Activated CD4-positive, CD25-positive, alpha-beta regulatory T cell treated with anti-CD3 and anti-CD28 coated beads, Interleukin-2, amount 50 U/mL, for 16 hours (primary cell): ENCODE measurements around the gene EPAS1.
"Not testable (repeated sequence)": the region's sequence is repeated elsewhere in the genome, so short reads cannot be mapped to it uniquely, and the experiment has no call there.

Experiments
- DNase-seq: peaks from one replicate; pipeline ENCODE4 v3.0.0-alpha.2; 2020; ENCODE audit warnings: low read depth, low spot score

Gene EPAS1

DNA sequence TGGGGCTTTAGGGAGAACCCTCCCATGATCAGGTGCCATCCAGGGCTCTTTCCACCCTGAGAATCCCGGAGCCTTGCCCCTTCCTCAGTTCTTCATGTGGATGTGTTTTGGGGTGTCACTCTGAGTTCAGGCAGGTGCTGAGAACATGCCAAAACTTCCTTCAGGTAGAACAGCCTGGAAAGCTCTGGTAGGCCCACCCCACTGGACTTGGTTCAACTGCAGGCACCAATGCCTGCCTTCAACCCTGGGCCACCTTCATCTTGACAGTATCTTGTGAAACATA lies 85.8 kb downstream of the EPAS1 start:
- DNase-seq = no peak

DNA sequence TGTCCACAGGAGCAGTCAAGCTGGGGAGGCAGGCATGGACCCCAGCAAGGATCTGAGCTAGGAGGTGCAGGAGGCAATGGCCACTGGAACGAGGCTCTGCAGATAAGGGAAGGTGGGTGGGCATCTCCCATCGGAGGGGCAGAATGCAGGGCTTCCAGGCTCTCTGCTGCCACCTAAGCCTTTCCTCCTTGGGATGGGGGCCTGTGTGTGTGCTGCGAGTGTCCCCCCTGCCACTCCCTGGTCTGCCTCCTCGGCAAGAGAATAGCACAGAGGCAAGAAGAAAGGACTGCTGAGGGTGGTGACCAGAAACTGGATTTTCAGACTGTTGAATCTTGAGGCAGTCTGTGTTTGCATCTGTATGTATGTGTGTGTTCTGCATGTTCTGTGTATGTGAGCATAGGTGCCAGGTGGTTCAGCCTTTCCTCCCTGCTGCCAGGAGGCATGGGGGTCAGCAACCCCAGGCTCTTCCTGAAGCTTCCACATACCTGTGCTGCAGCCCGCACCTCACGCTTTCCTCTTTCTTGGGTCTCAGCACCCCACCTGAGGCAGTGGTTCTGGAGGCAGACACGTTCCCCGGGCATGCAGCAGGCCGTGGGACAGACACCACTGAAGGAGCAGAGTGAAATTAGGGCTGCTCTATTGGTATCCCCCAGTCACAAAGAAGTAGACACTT lies 86.7 kb downstream of the EPAS1 start:
- DNase-seq = no peak

DNA sequence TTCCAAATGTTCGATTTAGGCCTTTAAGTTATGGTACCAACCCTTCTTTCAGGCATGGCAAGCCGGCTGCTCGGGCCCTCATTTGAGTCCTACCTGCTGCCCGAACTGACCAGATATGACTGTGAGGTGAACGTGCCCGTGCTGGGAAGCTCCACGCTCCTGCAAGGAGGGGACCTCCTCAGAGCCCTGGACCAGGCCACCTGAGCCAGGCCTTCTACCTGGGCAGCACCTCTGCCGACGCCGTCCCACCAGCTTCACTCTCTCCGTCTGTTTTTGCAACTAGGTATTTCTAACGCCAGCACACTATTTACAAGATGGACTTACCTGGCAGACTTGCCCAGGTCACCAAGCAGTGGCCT lies 87.2 kb downstream of the EPAS1 start:
- no peak for DNase-seq

DNA sequence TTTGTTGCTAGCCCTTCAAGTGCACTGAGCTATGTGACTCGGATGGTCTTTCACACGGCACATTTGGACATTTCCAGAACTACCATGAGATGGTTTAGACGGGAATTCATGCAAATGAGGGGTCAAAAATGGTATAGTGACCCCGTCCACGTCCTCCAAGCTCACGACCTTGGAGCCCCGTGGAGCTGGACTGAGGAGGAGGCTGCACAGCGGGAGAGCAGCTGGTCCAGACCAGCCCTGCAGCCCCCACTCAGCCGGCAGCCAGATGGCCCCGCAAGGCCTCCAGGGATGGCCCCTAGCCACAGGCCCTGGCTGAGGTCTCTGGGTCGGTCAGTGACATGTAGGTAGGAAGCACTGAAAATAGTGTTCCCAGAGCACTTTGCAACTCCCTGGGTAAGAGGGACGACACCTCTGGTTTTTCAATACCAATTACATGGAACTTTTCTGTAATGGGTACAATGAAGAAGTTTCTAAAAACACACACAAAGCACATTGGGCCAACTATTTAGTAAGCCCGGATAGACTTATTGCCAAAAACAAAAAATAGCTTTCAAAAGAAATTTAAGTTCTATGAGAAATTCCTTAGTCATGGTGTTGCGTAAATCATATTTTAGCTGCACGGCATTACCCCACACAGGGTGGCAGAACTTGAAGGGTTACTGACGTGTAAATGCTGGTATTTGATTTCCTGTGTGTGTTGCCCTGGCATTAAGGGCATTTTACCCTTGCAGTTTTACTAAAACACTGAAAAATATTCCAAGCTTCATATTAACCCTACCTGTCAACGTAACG lies 88.8 kb downstream of the EPAS1 start:
- DNase-seq = no peak

DNA sequence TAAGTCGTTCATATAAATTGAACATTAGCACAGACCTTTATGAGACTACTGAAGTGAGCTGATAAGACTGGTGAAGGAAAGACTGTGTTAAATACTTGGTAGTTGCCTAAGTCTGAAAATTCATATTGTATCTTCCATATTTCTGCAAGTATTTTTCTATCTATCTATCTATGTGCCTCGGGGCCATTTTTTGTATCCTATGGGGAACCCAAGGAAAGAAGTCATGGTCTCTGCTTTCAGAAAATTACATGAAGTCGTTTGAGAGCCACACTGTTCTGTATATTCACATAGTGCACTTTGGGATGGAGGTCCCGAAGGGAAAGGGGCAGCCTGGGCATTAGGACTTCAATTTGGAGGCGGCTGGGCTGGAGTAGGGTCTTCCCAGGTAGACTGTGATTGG lies 89.6 kb downstream of the EPAS1 start:
- DNase-seq = no peak

DNA sequence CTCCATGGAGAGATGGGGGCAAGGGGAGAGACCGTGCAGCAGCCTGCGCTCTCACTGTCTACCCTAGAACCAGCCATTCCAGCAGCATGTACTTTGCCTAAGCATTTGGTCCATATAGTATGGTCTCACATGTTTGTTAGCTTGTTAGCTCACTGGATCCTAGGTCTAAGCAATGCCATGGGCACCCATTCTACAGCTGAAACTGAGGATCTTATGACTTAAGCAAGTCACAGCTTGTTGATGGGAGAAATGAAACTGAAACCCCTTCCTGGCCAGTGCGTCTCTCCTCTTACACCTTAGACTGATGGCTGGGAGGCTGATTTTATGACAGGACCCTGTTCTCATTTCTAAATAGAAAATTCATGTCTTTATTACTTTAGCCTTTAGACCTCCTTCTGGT lies 90.1 kb downstream of the EPAS1 start:
- DNase-seq = no peak

DNA sequence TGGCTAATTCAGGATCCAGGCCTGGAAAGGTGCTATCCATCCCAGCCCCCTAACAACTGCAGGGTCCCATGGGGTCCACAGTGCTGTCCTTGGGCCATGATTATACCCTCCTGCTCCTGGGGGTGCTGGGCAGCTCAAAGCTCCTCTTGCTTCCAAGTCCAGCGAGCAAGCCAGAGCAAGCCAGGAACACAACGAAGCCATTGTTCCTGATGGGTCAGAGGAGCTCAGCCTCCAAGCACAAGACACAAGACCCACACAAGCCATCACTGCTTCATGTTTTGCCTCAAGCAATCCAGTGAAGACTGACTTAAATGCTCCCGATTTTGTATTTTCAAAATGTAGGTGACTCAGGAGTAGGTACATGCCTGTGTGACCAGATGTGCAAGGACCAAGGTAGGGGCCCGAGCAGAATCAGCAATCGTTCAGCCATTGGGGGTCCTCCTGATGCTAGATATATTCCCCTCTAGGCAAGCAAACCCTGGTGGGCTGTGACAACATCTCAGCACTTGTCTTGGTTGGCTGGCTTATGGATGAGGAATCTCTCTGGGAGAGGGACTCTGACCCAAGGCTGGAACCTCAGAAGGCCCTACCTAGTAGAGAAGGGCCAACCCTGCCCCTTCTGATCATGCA lies 90.8 kb downstream of the EPAS1 start:
- DNase-seq = no peak

DNA sequence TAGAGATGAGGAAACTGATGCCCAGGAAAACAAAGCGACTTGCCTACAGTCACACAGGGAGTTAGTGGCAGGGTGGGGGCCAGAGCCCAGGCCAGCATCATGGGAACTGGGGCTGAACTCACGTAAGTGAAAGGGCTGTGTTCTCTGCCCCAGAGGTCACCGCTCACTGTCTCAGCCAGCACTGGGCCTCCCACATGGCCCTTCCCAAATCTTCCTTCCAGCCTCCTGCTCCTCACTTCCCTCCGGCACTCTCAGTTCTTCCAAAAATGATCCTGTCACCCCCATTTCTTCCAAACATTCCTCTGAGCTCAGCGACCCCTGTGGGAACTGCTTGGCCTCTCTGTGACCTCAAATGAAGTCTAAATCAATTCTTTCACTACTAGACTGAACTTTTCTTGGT lies 91.7 kb downstream of the EPAS1 start:
- no peak for DNase-seq

DNA sequence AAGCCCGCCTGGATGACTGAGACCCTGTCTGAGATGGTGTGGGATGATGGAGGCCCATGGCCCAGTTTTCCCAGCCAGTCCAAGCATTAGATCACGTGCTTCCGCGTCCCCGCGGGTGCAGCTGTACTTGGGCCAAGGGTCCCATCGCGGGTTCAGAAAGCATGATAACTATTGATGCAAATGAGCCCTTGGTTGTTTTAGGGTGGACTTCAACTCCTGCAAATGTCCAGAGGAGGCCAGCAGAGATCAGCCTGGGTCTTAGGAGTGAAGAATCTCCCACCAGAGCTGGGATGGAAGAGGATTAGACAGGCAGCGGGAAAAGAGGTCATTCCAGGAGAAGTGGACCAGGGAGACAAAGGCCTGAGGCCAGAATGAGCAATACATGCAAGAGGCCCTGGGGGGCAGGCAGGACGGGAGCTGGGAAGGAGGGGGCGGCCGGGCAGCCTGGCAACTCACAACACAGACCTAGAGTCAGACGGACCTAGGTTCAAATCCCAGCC lies 92.3 kb downstream of the EPAS1 start:
- no peak for DNase-seq

DNA sequence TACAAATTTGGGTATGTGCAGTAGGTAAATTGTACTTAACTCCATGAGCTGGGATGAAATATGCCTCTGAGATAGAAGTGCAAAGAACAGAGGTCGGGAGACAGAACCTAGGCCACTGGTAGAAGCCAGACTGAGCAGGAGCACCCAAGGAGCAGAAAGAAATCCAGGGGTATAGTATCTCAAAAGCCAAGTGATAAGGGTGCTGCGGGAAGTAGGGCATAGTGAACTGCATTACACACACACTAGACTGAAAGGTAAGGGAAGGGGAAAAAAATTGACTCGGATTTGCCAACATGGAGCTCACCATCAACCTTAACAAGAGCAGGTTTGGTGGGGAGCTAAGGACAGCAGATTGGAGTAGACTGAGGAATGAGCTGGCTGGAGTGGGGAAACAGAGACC lies 92.8 kb downstream of the EPAS1 start:
- no peak for DNase-seq

DNA sequence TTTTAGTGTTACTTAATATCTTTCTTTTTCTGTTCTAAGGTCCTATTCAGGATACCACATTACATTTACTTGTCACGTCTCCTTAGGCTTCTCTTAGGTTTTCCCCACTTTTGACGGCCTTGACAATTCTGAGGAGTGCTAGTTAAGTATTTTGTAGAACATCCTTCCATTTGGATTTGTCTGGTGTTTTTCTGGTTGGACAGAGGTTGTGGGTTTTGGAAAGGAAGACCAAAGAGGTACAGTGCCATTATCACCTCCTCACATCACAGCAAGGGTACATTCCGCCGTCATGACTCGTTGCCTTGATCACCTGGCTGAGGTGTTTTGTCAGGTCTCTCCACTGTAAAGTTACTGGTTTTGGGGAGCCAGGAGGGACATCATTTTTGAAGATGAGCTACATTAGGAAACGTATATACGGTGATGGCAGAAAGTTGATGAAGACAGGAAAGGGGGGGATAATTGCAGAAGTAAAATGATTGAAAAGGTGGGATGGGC lies 93.7 kb downstream of the EPAS1 start:
- no peak for DNase-seq

DNA sequence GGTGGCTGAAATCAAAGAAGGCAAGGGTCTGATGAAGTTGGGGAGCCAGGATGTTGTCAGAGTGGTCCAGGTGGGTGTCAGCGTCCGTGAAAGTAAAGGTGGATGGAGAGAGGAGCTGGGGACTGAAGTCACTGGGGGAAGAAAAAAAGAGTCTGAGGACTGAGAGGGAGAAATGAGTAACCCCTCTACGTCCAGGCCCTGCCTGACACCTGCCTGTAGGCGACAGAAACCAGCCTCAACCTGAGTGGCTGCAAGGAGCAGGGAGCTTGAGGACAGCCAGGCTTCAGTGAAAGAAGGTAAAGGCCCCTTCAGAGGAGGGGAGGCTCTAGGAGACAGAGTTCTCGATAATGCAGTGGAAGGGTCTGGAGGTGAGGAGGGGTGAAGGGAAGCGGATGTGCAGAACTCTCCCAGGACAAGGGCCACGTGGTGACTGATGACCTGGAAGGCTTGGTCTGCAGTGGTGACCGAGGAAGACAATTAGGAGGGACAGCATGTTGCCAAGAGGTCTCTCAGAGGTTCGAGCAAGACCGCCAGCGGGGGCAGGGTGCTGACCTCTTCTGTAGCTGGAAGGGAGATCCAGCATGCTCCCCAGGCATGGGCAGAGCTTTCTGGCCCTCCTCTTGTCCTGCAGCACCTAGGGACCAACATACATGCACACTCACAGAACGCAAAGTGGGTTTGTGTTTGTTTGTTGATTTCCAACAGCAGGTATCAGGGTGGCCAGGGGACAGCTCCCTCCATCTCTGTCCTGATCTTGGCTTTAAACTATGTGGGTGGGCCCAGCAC lies 95.5 kb downstream of the EPAS1 start:
- DNase-seq = no peak

DNA sequence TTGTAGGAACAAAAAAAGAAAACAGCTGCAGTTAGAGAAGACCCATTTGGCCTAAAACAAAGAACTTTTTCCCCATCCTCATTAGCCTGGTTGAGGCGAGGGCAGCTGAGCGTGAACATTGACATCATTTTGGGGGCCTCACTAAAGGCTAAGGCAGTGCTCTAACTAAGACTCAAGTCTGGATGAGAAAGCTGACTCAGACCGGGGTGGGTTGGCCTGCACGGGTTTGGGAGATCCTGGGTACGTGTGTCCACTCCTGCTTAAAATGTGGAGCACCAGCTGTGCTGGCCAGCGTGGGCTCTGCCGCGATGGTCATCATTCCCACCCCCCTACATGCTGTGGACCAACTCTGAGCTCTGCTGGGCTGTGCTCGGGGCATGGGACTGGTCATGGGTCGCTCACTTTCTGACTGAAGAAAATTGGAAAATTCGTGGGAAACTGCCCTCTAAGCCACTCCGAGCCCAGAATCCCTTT lies 96.2 kb downstream of the EPAS1 start:
- DNase-seq = no peak

DNA sequence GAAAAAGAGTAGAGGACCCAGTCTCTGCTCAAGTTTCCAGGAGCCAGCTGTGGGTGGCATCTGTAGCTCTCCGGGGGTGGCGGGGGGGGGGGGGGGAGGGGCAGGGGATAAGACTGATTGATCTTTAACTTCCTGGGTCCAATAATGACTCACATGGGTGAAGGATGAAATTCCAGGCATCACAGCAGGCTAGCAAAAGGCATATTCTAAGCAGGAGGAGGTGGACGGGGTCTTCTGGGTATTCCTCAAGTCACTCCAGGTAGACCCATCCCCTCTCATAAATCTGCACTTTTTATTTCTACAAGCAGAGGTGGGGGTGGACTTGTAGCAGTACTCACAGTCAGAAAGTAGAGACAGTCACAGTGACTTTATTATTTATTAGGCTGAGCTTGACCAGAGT lies 96.7 kb downstream of the EPAS1 start:
- DNase-seq = no peak

DNA sequence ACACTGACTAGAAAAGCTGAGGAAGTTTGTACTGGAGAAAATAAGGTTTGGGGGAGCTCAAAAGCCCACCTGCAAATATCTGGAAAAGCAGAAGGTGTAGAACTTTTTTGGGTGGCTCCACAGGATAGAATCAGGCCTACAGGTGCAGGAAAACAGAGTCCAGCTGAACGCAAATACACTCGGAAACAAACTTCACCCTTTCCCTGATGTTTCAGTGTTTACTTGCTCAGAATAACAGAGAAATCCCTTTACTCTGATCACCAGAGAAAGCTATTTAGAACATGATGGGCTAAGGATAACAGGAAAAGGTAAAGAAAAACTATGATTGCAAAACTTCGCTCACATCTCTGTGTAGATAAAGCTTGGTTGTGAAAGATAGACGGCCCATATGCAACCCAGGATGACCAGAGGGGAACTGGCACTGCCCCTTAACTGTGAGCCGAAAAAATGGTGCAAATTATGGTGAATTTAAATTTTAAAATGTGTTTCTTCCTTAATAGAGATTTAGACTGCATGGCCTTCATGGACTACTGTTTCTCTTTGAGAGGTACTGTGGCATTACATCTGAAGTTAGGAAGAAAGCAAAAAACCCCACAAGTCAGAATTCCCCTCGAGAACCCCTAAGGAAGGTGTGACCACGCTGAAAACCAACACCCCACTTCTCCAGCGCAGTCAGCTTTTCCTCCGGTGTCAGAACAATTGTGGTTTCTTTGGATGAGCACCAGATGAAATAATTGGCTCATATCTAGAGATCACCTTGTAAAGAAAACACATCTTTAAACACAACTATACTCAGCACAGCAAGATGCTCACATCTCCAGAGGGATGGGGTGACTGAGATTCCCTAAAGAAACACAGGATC lies 97.7 kb downstream of the EPAS1 start:
- no peak for DNase-seq

DNA sequence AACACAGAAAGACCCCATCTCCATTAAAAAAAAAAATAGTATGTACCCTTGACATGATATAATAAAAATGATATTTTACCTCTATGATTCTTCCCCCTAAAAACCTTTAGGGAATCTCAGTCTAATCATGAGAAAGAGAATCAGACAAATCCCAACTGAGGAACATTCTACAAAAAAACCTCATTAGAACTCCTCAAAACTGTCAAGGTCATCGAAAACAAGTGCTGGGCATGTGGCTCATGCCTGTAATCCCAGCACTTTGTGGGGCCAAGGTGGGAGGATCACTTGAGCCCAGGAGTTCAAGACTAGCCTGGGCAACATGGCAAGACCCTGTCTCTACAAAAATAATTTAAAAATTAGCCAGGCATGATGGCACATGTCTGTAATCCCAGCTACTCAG lies 98.5 kb downstream of the EPAS1 start:
- DNase-seq = not testable (repeated sequence)

DNA sequence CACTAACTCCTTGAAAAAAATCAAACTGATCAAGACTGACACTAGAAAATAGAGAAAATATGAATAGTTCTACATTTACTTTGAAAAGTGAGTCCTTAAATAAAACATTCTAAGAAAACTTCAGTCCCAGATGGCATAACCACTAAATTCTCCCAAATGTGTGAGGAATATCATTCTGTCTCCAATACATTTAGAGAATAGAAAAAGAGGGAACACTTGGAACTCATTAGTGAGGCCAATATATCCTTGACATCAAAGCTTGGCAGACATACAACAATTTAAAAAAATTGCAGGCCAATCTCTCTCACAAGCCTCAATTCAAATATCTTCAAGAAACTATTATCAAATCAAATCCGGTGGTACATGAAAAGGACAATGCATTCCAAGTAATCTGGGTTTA lies 102.8 kb downstream of the EPAS1 start:
- DNase-seq = no peak

DNA sequence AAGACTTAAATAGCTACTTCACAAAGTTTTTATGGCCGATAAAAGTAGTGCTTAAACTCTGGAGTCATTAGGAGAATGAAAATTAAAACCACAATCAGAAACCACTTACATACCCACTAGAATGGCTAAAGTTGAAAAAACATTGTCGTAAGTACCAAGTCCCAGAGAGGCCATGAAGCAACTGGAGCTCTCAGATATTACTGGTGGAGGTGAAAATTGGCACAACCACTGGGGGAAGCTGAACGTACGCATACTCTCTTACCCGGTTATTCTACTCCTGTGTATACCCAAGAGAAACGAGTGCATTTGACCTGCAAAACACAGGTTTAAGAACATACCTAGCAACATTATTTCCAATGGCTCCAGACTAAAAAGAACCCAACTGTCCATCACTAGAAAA lies 105.7 kb downstream of the EPAS1 start:
- no peak for DNase-seq

DNA sequence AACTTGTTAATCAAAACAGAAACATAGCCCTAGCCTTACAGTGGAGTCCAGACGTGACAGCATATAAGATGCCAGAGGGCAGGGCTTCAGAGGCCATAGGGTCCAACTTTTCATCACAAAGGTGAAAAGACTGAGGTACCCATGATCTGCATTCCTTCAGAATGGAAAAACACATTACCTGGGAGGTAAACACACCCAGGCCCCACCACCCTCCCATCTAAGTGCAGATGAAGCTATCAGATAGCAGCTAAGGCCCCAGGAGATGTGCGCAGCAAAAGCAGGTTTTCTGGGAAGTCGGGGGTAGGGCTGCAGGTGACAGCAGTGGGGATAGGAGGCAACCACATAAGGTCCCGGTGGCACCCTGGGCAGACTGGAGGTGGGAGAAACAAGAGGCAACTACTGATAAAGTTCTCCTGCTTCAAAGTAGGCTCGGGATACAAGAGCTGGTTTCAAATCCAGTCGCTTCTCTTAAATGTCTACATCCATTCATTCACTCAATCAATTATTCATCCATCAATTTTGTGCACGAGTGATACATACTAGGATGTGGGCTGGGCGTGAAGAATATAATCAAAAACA lies 107.1 kb downstream of the EPAS1 start:
- DNase-seq = no peak

DNA sequence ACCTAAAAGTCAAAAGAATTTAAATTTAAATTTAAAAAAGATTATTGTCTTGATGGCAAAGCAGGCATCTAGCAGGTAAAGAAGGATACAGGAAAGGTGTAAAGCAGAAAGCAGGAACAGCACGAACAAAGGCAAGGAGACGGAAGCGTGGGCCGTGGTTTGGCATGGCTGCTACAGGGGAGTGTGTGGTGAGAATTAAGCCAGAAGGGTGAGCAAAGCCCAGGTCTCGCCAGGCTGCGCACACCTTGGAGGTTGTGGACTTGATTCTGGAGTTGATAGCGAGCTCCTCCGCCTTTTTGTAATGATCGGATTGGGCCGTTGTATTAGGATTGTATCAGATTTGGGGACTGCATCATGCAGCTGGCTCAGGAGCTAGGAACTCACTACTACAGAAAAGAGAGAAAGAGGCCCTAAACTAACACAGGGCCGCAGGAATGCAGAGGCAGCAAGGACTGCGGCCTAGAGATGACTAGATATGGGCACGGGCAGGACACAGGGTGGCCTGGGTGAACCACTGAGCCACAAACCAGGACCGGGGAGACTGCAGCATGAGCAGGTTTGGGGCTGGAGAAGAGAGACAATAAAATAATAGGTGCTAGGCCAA lies 110.7 kb downstream of the EPAS1 start:
- no peak for DNase-seq
